NB4 (cell line): Measurements from ENCODE around the gene NXN.
"Not testable (repeated sequence)": the region's sequence is repeated elsewhere in the genome, so short reads cannot be mapped to it uniquely, and the experiment has no call there.

ENCODE experiments used
- DNase-seq: peaks from one replicate; pipeline ENCODE4 v3.0.0; 2010; ENCODE audit warnings: low read depth
- H3K4me3 ChIP-seq: one replicate; pipeline ENCODE4 v1.5.1; 2011; ENCODE audit warnings: mild to moderate bottlenecking, low read depth, low read length, moderate library complexity
- CTCF ChIP-seq: IDR thresholded peaks from one replicate; pipeline ENCODE4 v1.5.1; 2012; ENCODE audit warnings: low read depth, low read length
- MYC ChIP-seq: IDR thresholded peaks from 2 replicates; pipeline ENCODE4 v1.6.1; 2011; ENCODE audit warnings: low read depth, low read length
- POLR2A ChIP-seq: IDR thresholded peaks from 2 replicates; pipeline ENCODE4 v1.6.1; 2011; ENCODE audit warnings: mild to moderate bottlenecking; ENCODE audit not compliant: insufficient read length; ENCODE audit errors: extremely low read depth
- TF ChIP-seq, protein P1 (sequence below): IDR thresholded peaks from 2 replicates; pipeline ENCODE4 v1.6.1; 2011; ENCODE audit warnings: low read depth, low read length

NXN gene

GRCh38 chr17:978103-979093 lies 1.2 kb downstream of the NXN start:
- H3K4me3 ChIP-seq = no peak overlapping the region
- no peak for DNase-seq

GRCh38 chr17:977166-977565 lies 2.4 kb downstream of the NXN start:
- TF ChIP-seq, protein P1, sequence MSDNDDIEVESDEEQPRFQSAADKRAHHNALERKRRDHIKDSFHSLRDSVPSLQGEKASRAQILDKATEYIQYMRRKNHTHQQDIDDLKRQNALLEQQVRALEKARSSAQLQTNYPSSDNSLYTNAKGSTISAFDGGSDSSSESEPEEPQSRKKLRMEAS = no peak
- TF ChIP-seq POLR2A (no peak), MYC (no peak), CTCF (no peak)
- no peak overlapping the region for H3K4me3 ChIP-seq

More at GRCh38 chr17:978103-979093, 1.2 kb downstream of the NXN start:
- TF ChIP-seq CTCF (no peak), POLR2A (no peak), MYC (no peak)
- TF ChIP-seq, protein P1 = no peak

DNA sequence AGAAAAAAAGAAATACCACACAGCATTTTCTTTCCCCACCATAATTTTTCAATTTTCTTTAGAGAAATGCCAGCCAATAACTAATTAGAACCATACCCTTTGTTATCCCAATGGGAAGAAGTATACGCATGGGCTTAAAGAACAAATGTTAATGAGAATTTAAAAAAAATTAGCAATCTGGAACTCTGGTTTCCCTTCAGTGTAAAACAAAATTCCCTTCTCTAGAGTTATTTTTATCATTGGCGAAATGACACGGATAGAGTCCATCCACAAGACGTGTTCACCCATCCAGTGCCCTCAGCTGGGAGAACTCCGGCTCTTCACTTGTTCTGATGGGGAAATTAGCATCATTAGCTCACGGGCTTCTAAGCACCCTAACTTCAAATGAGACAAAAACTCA lies 3.3 kb downstream of the NXN start:
- TF ChIP-seq, protein P1 = no peak
- no peak for TF ChIP-seq CTCF
- TF ChIP-seq MYC = no peak
- TF ChIP-seq POLR2A = no peak
- no peak for DNase-seq
- no peak overlapping the region for H3K4me3 ChIP-seq

More at GRCh38 chr17:977166-977565, 2.4 kb downstream of the NXN start:
- no peak for DNase-seq

GRCh38 chr17:975371-975915 lies 4.1 kb downstream of the NXN start:
- no peak for DNase-seq
- no peak overlapping the region for H3K4me3 ChIP-seq
- TF ChIP-seq, protein P1 = no peak
- TF ChIP-seq MYC (no peak), POLR2A (no peak), CTCF (no peak)

DNA sequence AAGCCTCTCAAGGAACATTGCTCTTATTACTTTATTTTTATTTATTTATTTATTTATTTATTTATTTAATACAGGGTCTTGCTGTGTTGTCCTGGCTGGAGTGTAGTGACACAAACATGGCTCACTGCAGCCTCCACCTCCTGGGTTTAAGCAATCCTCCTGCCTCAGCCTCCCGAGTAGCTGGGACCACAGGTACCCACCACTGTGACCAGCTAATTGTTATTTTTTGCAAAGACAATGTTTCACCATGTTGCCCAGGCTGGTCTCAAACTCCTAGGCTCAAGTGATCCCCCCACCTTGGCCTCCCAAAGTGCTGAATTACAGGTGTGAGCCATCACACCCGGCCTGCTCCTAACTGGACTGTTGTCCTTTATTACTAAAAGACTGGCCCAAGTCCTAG lies 4.8 kb downstream of the NXN start:
- not testable (repeated sequence) for H3K4me3 ChIP-seq, DNase-seq

DNA sequence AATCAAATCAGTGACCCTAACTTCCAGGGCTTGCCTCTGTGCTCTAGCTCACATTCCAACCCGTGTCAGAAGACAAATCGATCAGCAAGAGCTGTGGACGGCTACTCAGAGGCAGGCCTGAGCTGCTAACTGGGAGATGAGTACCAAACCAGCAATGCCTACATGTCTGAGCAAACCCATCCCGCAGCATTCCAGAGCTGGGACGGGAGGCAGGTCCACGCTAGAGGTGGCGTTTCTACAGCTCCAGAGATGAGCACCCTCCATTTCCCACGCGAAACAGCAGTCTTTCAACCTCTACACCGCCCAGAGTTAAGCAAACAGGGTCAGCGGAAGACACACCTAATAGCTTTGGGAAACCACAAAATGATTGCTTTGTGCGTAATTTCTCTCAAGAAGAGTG lies 6.5 kb downstream of the NXN start:
- no peak overlapping the region for H3K4me3 ChIP-seq
- no peak for DNase-seq
- TF ChIP-seq, protein P1 = no peak

DNA sequence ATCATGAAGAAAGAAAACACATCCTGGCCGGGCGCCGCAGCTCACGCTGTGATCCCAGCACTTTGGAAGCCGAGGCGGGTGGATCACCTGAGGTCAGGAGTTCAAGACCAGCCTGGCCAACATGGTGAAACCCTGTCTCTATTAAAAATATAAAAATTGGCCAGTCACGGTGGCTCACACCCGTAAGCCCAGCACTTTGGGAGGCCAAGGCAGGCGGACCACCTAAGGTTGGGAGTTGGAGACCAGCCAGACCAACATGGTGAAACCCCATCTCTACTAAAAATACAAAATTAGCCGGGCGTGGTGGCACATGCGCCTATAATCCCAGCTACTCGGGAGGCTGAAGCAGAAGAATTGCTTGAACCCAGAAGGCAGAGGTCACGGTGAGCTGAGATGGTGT lies 7.7 kb downstream of the NXN start:
- H3K4me3 ChIP-seq, DNase-seq: not testable (repeated sequence)
